Activated effector memory CD4-positive, alpha-beta T cell treated with anti-CD3 and anti-CD28 coated beads, Interleukin-2, amount 50 U/mL, for 16 hours (primary cell): ENCODE data around the gene SPTBN1.
"Not testable (repeated sequence)": the region's sequence is repeated elsewhere in the genome, so short reads cannot be mapped to it uniquely, and the experiment has no call there.

ENCODE experiments used
- DNase-seq: peaks from one replicate; pipeline ENCODE4 v3.0.0-alpha.2; 2020

SPTBN1 gene

GRCh38 chr2:54473851-54474250 is 17.7 kb downstream of the SPTBN1 start:
- no peak for DNase-seq

GRCh38 chr2:54475285-54475684 is 19.2 kb downstream of the SPTBN1 start:
- DNase-seq = no peak

- DNase-seq = no peak
Observed at GRCh38 chr2:54475919-54476318, 19.8 kb downstream of the SPTBN1 start.

GRCh38 chr2:54476852-54477251 is 20.7 kb downstream of the SPTBN1 start:
- DNase-seq = no peak

- no peak for DNase-seq
Observed at GRCh38 chr2:54477896-54478295, 21.8 kb downstream of the SPTBN1 start.

- DNase-seq = no peak
Observed at GRCh38 chr2:54478899-54479298, 22.8 kb downstream of the SPTBN1 start.

- DNase-seq = no peak
Observed at GRCh38 chr2:54479424-54479823, 23.3 kb downstream of the SPTBN1 start.

- DNase-seq = no peak
Observed at GRCh38 chr2:54480025-54480424, 23.9 kb downstream of the SPTBN1 start.

- no peak for DNase-seq
Observed at GRCh38 chr2:54481686-54482085, 25.6 kb downstream of the SPTBN1 start.

- no peak for DNase-seq
Observed at GRCh38 chr2:54482715-54483114, 26.6 kb downstream of the SPTBN1 start.

- no peak for DNase-seq
Observed at GRCh38 chr2:54483426-54483825, 27.3 kb downstream of the SPTBN1 start.

- DNase-seq = not testable (repeated sequence)
Observed at GRCh38 chr2:54485756-54486155, 29.6 kb downstream of the SPTBN1 start.

GRCh38 chr2:54486766-54487165 is 30.6 kb downstream of the SPTBN1 start:
- no peak for DNase-seq

GRCh38 chr2:54490863-54491262 is 34.7 kb downstream of the SPTBN1 start:
- DNase-seq = no peak

GRCh38 chr2:54492335-54492734 is 36.2 kb downstream of the SPTBN1 start:
- DNase-seq = no peak

- DNase-seq = no peak
Observed at GRCh38 chr2:54494087-54494486, 38.0 kb downstream of the SPTBN1 start.

- DNase-seq = no peak
Observed at GRCh38 chr2:54496920-54497319, 40.8 kb downstream of the SPTBN1 start.

GRCh38 chr2:54497763-54498680 is 41.9 kb downstream of the SPTBN1 start:
- no peak for DNase-seq

- DNase-seq = no peak
Observed at GRCh38 chr2:54499661-54500060, 43.5 kb downstream of the SPTBN1 start.

- no peak for DNase-seq
Observed at GRCh38 chr2:54500404-54501205, 44.5 kb downstream of the SPTBN1 start.

GRCh38 chr2:54502731-54503130 is 46.6 kb downstream of the SPTBN1 start:
- DNase-seq = no peak

GRCh38 chr2:54503192-54503591 is 47.1 kb downstream of the SPTBN1 start:
- DNase-seq = peak; percentile 71

GRCh38 chr2:54503828-54504227 is 47.7 kb downstream of the SPTBN1 start:
- DNase-seq = no peak

- no peak for DNase-seq
Observed at GRCh38 chr2:54504866-54505265, 48.7 kb downstream of the SPTBN1 start.
